ENCODE results near the gene GCAT. TPM values are rescaled to one million over a fixed set of nuclear protein-coding genes. Genes with fewer than 3 reads are reported as not detected.

The GCAT gene
- total and polyA plus RNA-seq, 4 donors = 9.3 to 31.1 (median 14.5) TPM

DNA sequence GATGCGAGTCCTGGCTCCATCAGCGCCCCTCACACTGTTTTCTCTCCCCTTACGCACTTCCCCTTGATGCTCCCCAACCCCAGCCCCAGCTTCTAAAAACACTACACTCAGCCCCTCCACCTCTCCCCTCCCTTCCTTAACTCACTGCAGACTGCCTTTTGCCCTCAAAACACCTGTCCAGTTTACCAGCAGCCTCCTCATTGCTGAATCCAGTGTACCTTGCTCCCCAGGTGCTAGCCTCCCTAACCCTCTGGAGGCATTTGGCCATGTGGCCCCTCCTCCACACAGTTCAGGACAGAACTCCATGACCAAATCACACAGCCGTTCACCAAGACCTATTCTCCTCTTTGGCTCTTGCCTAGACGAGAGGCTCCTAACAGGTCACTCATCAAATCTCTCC is 12.6 kb downstream of the GCAT start:
- peaks cover 4 to 50% (median 48%) of the 10 kb centered on the region in 3 donors for H3K27me3 ChIP-seq (ENCODE audit: control insufficient read depth in 3 of 3, insufficient read depth in 3 of 3, low read length in 2 of 3)
- no peak for ATAC-seq (ENCODE audit: insufficient read depth, low FRiP score)

DNA sequence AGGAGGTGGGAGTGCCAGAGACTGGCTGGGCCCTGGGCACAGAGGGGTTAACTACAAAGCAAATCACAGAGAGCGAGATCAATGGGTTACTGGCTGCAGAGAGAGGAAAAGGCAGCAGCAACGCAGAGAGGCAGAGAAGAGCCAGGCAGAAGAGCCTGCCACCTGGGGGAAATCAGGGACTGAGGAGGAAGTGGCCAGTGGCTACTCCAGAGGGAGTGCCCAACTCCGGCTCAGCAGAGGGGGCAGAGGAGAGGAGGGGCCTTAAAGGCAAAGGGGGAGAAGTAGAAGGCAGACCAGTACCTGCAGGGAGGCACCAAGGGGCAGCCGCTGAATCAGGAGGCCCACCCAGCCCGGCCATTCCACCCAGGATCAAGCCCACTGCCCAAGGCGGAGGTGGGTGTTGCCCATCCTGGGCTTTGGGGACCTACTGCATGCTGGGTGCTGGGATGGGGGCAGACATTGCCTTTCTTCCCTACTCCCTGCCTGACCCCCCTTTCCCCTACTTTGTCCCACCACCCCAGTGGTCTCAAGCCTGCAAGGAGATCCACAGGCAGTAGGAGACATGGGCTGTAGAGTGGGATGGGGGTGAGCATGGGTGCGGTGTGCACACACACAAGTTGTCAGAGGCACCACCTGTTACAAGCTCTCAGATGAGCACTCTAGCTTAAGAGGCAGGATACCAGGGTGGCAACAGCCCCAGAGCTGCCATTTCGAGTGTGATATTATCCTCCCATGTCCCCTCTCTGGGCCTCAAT is 14.5 kb downstream of the GCAT start:
- no peaks in the 10 kb centered on the region for H3K9me3 ChIP-seq (ENCODE audit: control insufficient read depth in 4 of 4, insufficient read depth in 3 of 4, low read length in 3 of 4)
- no peaks in the 10 kb centered on the region for H3K36me3 ChIP-seq (ENCODE audit: control insufficient read depth in 4 of 4, insufficient read depth in 4 of 4, low read length in 4 of 4)
- TF ChIP-seq, protein P1, sequence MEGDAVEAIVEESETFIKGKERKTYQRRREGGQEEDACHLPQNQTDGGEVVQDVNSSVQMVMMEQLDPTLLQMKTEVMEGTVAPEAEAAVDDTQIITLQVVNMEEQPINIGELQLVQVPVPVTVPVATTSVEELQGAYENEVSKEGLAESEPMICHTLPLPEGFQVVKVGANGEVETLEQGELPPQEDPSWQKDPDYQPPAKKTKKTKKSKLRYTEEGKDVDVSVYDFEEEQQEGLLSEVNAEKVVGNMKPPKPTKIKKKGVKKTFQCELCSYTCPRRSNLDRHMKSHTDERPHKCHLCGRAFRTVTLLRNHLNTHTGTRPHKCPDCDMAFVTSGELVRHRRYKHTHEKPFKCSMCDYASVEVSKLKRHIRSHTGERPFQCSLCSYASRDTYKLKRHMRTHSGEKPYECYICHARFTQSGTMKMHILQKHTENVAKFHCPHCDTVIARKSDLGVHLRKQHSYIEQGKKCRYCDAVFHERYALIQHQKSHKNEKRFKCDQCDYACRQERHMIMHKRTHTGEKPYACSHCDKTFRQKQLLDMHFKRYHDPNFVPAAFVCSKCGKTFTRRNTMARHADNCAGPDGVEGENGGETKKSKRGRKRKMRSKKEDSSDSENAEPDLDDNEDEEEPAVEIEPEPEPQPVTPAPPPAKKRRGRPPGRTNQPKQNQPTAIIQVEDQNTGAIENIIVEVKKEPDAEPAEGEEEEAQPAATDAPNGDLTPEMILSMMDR (IDR thresholded peaks at IDR 0.05; ENCODE audit: control extremely low read depth, extremely low read depth) = no peak
- 57 to 63% methylated on average over 8 of the region's 8 CpGs for WGBS, 2 donors
- peaks cover 0 to 22% (median 11%) of the 10 kb centered on the region in 5 donors for H3K4me1 ChIP-seq (ENCODE audit: control insufficient read depth in 5 of 5, insufficient read depth in 5 of 5, low read length in 5 of 5)
- ATAC-seq (ENCODE audit: insufficient read depth, low FRiP score) (no peak), DNase-seq (no peak)
- H3K4me3 ChIP-seq = no peak overlapping the region
- no peak overlapping the region for H3K9ac ChIP-seq (ENCODE audit: insufficient read depth in 1 of 2, low read length in 2 of 2)
- H3K27me3 ChIP-seq (ENCODE audit: control insufficient read depth in 3 of 3, insufficient read depth in 3 of 3, low read length in 2 of 3) = peaks cover 4 to 50% (median 48%) of the 10 kb centered on the region in 3 donors
- no peak overlapping the region for H3K27ac ChIP-seq (ENCODE audit: low read depth in 1 of 2, low read length in 1 of 2)

More for the DNA sequence above, 12.6 kb downstream of the GCAT start:
- WGBS, 2 donors = 89 to 90% methylated on average over 5 of the region's 5 CpGs
- no peaks in the 10 kb centered on the region for H3K9me3 ChIP-seq (ENCODE audit: control insufficient read depth in 4 of 4, insufficient read depth in 3 of 4, low read length in 3 of 4)
- H3K27ac ChIP-seq (ENCODE audit: low read depth in 1 of 2, low read length in 1 of 2) = no peak overlapping the region
- H3K4me1 ChIP-seq (ENCODE audit: control insufficient read depth in 5 of 5, insufficient read depth in 5 of 5, low read length in 5 of 5) = peaks cover 0 to 18% (median 11%) of the 10 kb centered on the region in 5 donors
- no peak overlapping the region for H3K4me3 ChIP-seq
- TF ChIP-seq, protein P1 (IDR thresholded peaks at IDR 0.05; ENCODE audit: control extremely low read depth, extremely low read depth) = no peak
- no peaks in the 10 kb centered on the region for H3K36me3 ChIP-seq (ENCODE audit: control insufficient read depth in 4 of 4, insufficient read depth in 4 of 4, low read length in 4 of 4)
- no peak for DNase-seq
- H3K9ac ChIP-seq (ENCODE audit: insufficient read depth in 1 of 2, low read length in 2 of 2) = no peak overlapping the region

DNA sequence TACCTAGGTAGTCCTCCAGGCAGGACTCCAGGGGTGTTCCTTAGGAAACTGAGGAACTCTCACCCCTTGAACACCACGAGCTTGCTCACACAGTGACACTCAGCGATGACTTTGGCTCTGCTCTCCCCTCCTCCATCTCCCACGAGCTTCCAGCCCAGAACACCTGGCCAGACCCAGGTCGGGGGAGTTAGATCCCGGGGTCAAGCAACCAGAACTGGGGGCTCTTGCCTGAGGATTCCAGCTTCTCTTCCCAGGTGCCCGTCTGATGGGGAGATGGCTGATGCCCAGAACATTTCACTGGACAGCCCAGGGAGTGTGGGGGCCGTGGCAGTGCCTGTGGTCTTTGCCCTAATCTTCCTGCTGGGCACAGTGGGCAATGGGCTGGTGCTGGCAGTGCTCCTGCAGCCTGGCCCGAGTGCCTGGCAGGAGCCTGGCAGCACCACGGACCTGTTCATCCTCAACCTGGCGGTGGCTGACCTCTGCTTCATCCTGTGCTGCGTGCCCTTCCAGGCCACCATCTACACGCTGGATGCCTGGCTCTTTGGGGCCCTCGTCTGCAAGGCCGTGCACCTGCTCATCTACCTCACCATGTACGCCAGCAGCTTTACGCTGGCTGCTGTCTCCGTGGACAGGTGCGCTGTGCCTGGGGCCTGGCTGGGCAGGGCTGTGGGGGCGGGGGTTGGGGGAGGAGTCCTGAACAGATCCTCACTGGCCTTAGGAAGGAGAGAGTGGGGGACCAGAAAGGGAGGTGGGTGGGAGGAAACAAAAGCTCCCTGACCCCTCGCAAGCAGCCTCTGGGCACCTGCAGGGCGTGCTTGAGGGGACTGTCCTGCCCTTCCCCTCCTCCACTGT is 15.6 kb downstream of the GCAT start, which contains the start of gene GALR3:
Gene GALR3 (plus strand): TSS at position 249 of the 852 bp plus-strand sequence. CDS start 25 bp downstream, at position 274.
- H3K9ac ChIP-seq (ENCODE audit: insufficient read depth in 1 of 2, low read length in 2 of 2) = no peak within 1 kb of the TSS
- H3K9me3 ChIP-seq (ENCODE audit: control insufficient read depth in 4 of 4, insufficient read depth in 3 of 4, low read length in 3 of 4) = no peaks in the 10 kb centered on the region
- H3K27me3 ChIP-seq (ENCODE audit: control insufficient read depth in 3 of 3, insufficient read depth in 3 of 3, low read length in 2 of 3) = peaks cover 4 to 48% (median 47%) of the 10 kb centered on the region in 3 donors
- TF ChIP-seq, protein P1 (IDR thresholded peaks at IDR 0.05; ENCODE audit: control extremely low read depth, extremely low read depth) = no peak
- H3K4me3 ChIP-seq = no peak within 1 kb of the TSS
- whole genome bisulfite sequencing, 2 donors = 77 to 80% methylated on average over 21 of the region's 21 CpGs
- no peaks in the 10 kb centered on the region for H3K36me3 ChIP-seq (ENCODE audit: control insufficient read depth in 4 of 4, insufficient read depth in 4 of 4, low read length in 4 of 4)
- no peak for ATAC-seq (ENCODE audit: insufficient read depth, low FRiP score)
- H3K4me1 ChIP-seq (ENCODE audit: control insufficient read depth in 5 of 5, insufficient read depth in 5 of 5, low read length in 5 of 5) = peaks cover 0 to 15% (median 7%) of the 10 kb centered on the region in 5 donors
- DNase-seq = no peak
- no peak within 1 kb of the TSS for H3K27ac ChIP-seq (ENCODE audit: low read depth in 1 of 2, low read length in 1 of 2)
